Smooth muscle cell (in vitro differentiated cells): ENCODE data around the gene TBC1D10A. TPM values are rescaled to one million over a fixed set of nuclear protein-coding genes. Genes with fewer than 3 reads are reported as not detected.
A peak's percentile ranks its signal among the peaks of the same experiment; 100 is the strongest.

ENCODE experiments used
- DNase-seq: peaks from one replicate; lab custom pipeline; 2025; ENCODE audit not compliant: unreplicated experiment; lab: John Stamatoyannopoulos, UW
- H2AFZ ChIP-seq: fragments of 200-600 bp; sonication (generic); 2 replicates; pipeline ENCODE4 v1.6.0; 2016; ENCODE audit warnings: antibody characterized with exemption, low read depth, mild to moderate bottlenecking
- H3F3A ChIP-seq: fragments of 200-600 bp; sonication (generic); 2 replicates; pipeline ENCODE4 v1.6.0; 2017; ENCODE audit warnings: antibody characterized with exemption, low read depth
- H3K27ac ChIP-seq: fragments of 200-600 bp; sonication (generic); 2 replicates; pipeline ENCODE4 v1.5.1; 2016; ENCODE audit warnings: low read depth, mild to moderate bottlenecking
- H3K27me3 ChIP-seq: fragments of 200-600 bp; sonication (generic); 2 replicates; pipeline ENCODE4 v1.6.1; 2016; ENCODE audit warnings: low read depth, mild to moderate bottlenecking
- H3K36me3 ChIP-seq: fragments of 200-600 bp; sonication (generic); 2 replicates; pipeline ENCODE4 v1.5.1; 2016; ENCODE audit warnings: low read depth
- H3K4me1 ChIP-seq: fragments of 200-600 bp; sonication (generic); 2 replicates; pipeline ENCODE4 v1.5.1; 2016; ENCODE audit warnings: low read depth
- H3K4me2 ChIP-seq: fragments of 200-600 bp; sonication (generic); 2 replicates; pipeline ENCODE4 v1.6.0; 2016; ENCODE audit warnings: mild to moderate bottlenecking
- H3K4me3 ChIP-seq: fragments of 200-600 bp; sonication (generic); 2 replicates; pipeline ENCODE4 v1.5.1; 2016; ENCODE audit warnings: mild to moderate bottlenecking
- H3K79me2 ChIP-seq: fragments of 200-600 bp; sonication (generic); 2 replicates; pipeline ENCODE4 v1.6.0; 2016; ENCODE audit warnings: low read depth, mild to moderate bottlenecking
- H3K9ac ChIP-seq: fragments of 200-600 bp; sonication (generic); 2 replicates; pipeline ENCODE4 v1.6.0; 2016; ENCODE audit warnings: low read depth
- H3K9me3 ChIP-seq: fragments of 200-600 bp; sonication (generic); replicated peaks from 2 replicates; pipeline ENCODE4 v1.5.1; 2016; ENCODE audit warnings: low read depth
- H4K20me1 ChIP-seq: fragments of 200-600 bp; sonication (generic); 2 replicates; pipeline ENCODE4 v1.6.0; 2016; ENCODE audit warnings: low read depth
- WGBS: methylation state at CpG from one replicate; pipeline ENCODE4 v1.1.7; 2016; ENCODE audit warnings: low lambda C conversion rate; 5-methylcytosine and 5-hydroxymethylcytosine counted together
- polyA plus RNA-seq: library from polyadenylated mRNA; unstranded; fragments of >200 nt; fragmentation: Nextera tagmentation; extraction: Ambion mirVana; gene quantifications from 2 replicates; pipeline ENCODE4 v1.2.1, GENCODE V29; 2016
- total RNA-seq: library from RNA; depleted of rRNA; stranded (reverse); fragments of >200 nt; gene quantifications from 2 replicates; pipeline ENCODE4 v1.2.3, GENCODE V29; 2014
- TF ChIP-seq, protein P1 (sequence below): fragments of 200-600 bp; sonication (generic); IDR thresholded peaks from 2 replicates; pipeline ENCODE4 v1.5.1; 2017; ENCODE audit warnings: borderline replicate concordance, mild to moderate bottlenecking, antibody characterized with exemption; ENCODE audit not compliant: insufficient read depth, poor library complexity, severe bottlenecking

TBC1D10A gene
- total and polyA plus RNA-seq, 2 experiments from 2014 or later = 16.8 to 51.1 TPM

DNA sequence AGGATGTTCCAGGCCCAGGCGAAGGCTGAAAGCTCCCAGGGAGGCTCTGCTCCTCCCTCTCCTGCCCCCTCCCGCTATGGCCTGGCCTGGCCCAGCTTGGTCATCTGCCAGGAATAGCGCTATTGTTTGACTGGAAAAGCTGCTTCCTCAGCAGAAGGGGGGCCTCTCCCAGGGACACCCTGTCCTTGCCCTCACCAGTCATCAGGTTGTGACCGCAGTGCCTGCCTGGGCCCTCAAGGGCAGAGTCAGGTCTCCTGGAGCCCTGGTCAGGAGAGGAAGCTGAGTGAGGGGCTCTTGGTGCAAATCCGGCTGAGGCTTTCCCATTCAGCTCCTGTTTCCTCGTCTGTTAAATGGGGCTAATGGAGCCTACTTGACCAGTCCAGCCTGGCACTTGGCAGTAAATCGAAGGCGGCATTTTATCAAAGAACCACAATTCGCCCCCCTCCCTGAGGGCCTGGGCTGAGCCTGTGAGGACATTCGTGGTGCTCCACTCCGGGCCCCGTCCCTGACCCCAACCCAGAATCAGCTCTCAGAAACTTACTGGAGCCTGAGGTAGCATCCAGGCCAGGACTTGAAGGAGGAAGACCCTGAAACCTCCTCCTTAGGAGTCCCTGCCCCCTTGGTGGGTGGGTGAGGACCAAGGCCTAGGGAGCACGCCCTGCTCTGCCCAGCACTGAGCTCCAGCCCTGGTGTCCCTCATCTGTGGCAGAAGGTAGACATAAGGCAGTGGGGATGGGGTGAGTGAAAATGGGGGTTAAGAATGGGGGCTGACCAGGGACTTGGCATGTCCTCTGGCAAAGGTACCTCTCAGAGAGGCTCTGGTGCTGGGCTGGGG, 35.5 kb downstream of the TBC1D10A start:
- peak overlapping the region; percentile 50 for H3K27ac ChIP-seq
- no peak overlapping the region for H2AFZ ChIP-seq
- H3K27me3 ChIP-seq = no peaks in the 10 kb centered on the region
- H3K4me1 ChIP-seq = peaks cover 14% of the 10 kb centered on the region
- H3K4me2 ChIP-seq = no peak overlapping the region
- H3K79me2 ChIP-seq = no peaks in the 10 kb centered on the region
- WGBS = 86% methylated on average over 10 of the region's 13 CpGs
- no peak for DNase-seq
- H3K4me3 ChIP-seq = no peak overlapping the region
- H3K36me3 ChIP-seq = no peaks in the 10 kb centered on the region
- TF ChIP-seq, protein P1, sequence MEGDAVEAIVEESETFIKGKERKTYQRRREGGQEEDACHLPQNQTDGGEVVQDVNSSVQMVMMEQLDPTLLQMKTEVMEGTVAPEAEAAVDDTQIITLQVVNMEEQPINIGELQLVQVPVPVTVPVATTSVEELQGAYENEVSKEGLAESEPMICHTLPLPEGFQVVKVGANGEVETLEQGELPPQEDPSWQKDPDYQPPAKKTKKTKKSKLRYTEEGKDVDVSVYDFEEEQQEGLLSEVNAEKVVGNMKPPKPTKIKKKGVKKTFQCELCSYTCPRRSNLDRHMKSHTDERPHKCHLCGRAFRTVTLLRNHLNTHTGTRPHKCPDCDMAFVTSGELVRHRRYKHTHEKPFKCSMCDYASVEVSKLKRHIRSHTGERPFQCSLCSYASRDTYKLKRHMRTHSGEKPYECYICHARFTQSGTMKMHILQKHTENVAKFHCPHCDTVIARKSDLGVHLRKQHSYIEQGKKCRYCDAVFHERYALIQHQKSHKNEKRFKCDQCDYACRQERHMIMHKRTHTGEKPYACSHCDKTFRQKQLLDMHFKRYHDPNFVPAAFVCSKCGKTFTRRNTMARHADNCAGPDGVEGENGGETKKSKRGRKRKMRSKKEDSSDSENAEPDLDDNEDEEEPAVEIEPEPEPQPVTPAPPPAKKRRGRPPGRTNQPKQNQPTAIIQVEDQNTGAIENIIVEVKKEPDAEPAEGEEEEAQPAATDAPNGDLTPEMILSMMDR = no peak
- H3K9ac ChIP-seq = no peak overlapping the region
- H3K9me3 ChIP-seq = no peaks in the 10 kb centered on the region
- peaks cover 17% of the 10 kb centered on the region for H3F3A ChIP-seq
- H4K20me1 ChIP-seq = peaks cover 65% of the 10 kb centered on the region

DNA sequence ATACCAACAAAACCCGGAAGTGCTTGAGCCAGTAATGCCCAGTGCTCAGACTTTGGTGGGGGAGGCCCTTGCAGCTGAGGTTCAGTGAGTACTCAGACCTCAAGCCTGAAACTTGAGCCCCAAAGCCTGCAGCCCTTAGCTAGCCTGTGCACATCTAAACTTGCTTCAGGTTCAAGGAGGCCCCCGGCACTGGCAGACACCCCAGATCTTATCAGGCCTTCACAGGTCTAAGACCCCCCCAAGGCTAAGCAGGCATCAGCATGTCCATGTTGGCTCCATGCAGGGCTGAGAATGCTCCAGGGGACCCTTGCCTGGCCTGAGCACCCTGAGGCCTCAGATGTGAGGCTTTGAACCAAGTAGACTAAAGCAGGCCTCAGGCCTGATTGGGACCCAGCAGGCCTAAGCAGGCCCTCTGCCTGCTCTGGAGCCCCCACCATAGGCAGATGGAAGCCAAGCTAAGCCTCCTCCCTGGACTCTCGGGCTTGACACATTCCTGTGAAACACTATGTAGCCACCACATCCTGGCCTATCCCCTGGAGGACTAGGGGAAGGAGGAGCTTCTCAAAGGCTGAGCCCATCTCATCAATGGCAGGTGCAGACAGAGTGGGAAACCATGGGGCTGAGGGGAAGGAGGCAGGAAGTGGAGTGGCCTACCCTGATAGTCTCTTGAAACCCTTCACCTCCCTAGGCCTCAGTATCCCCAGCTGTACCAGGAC, 36.2 kb downstream of the TBC1D10A start:
- Histone ChIP-seq H3K36me3 (no peaks in the 10 kb centered on the region), H4K20me1 (peaks cover 57% of the 10 kb centered on the region), H3K4me1 (peaks cover 14% of the 10 kb centered on the region), H3K27me3 (no peaks in the 10 kb centered on the region), H3K27ac (peak overlapping the region; percentile 35), H3K4me2 (peak overlapping the region; percentile 93), H3K79me2 (no peaks in the 10 kb centered on the region), H2AFZ (no peak overlapping the region), H3K9me3 (no peaks in the 10 kb centered on the region), H3F3A (peaks cover 17% of the 10 kb centered on the region), H3K4me3 (peak overlapping the region; percentile 79), H3K9ac (no peak overlapping the region)
- TF ChIP-seq, protein P1 = no peak
- 42% methylated on average over 3 of the region's 3 CpGs for WGBS
- no peak for DNase-seq

DNA sequence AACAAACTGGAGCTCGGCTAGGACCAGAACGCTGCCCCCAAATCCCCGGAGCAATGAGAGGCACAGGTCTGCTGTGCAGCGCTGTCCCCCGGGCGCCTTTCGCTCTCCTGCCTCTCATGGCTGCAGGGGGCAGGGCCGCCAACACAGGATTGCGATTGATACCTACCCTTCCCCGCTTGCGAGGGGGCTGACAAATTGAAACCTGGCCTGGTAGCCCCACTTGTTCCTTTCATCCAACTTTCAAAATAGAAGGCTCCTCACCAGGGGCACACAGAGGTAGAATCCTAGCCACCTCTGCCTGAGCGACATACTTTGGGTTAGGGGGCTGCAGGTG, 36.8 kb downstream of the TBC1D10A start:
- Histone ChIP-seq H3K4me2 (peak overlapping the region; percentile 93), H3K27me3 (no peaks in the 10 kb centered on the region), H3K79me2 (no peaks in the 10 kb centered on the region), H3K4me1 (peaks cover 14% of the 10 kb centered on the region), H3K9ac (no peak overlapping the region), H3K36me3 (no peaks in the 10 kb centered on the region), H2AFZ (no peak overlapping the region), H3F3A (peaks cover 17% of the 10 kb centered on the region), H3K4me3 (peak overlapping the region; percentile 79), H3K9me3 (no peaks in the 10 kb centered on the region), H4K20me1 (peaks cover 52% of the 10 kb centered on the region), H3K27ac (peak overlapping the region; percentile 35)
- 18% methylated on average over 12 of the region's 12 CpGs for WGBS
- TF ChIP-seq, protein P1 = no peak
- no peak for DNase-seq
